Frontal cortex (tissue), 4 donors: ENCODE data around the gene RPS19. TPM values are rescaled to one million over a fixed set of nuclear protein-coding genes. Genes with fewer than 3 reads are reported as not detected.

Experiments used
- DNase-seq, 2 donors: peaks; one replicate each; pipeline ENCODE4 v3.0.0; 2012; ENCODE audit warnings: low spot score in 2 of 2
- FAIRE-seq: peaks from 2 replicates; lab custom pipeline; 2012; peaks lifted over from hg19 to GRCh38; lab: Jason Lieb, UNC
- total RNA-seq: library from RNA; depleted of rRNA; stranded (reverse); fragments of >200 nt; gene quantifications from one replicate; pipeline ENCODE4 v1.2.3, GENCODE V29; 2014
- donor health status: control.
- donor health status: control.
- donor health status: control.

Gene RPS19
- total RNA-seq, 1 donor from 2014 or later = 395 TPM

DNA sequence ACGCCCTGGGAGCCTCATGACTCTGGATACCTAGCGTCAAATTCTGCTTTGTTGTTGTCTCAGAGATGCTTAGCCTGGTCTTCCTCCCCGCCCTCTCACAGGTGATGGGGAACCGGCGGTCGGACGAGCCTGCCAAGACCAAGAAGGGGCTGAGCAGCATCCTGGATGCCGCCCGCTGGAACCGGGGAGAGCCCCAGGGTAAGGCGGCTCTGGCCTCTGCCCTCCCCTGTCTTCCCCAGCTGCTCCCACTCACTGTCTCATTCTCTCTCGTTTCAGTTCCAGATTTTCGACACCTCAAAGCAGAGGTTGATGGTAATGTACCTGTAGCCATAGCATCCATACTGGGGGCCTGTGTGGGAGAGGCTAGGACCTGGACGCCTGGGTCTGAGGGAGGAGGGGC lies 34.3 kb downstream of the RPS19 start:
- FAIRE-seq (no peak), DNase-seq (no peak)

DNA sequence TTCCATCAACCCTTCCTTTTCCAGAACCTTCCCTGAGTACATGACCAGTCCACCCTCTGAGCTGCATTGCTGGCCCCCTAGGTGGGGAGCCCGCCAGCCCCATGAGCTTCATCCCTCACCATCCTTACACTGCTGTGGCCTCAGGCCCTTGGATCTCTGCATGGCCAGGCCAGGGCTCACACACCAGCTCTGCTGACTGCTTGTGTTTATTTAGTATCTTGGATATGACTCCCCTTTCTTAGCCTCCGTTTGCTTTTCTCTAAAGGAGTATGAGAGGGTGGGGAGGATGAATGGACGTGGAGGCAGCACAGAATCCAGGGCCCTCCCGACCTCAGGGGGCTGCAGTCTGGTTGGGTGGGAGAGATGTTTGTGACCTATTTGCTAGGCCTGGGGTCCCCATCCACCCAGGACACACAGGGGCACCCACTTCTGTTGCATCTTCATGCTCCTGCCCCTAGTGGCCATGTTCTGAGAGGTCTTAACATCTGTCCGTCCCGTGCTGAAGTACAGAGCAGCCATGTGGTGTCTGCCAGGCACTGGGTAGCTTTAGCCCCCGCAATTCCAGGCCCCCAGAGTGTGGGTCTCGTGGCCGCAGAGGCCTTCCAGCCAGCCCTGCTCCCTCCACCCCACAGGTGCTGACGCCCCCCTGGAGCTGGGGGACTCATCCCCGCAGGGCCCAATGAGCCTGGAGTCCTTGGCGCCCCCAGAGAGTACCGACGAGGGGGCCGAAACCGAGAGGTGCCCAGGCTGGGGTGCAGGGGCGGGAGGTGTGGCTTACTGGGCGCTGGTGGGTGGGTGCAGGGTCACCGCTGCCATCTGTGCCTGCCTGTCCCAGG lies 35.9 kb downstream of the RPS19 start:
- FAIRE-seq = no peak
- no peak for DNase-seq

DNA sequence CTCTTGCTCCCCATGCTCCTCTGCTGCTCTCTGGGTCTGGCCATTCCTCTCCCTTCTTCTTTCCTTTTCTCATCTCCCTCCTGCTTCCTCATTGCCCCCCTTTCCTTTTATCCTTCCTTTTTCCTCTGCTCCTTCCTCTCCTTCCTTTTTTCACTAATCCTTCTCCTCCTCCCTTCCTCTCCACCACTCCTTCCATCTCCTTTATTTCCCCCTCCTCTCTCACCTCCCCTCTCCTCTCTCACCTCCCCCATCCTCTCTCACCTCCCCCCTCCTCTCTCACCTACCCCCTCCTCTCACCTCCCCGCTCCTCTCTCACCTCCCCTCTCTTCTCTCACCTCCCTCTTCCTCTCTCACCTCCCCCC lies 36.5 kb downstream of the RPS19 start:
- no peak for FAIRE-seq
- DNase-seq = no peak

- no peak for FAIRE-seq
- DNase-seq = no peak
Observed at GRCh38 chr19:41897181-41897580, 37.1 kb downstream of the RPS19 start.

DNA sequence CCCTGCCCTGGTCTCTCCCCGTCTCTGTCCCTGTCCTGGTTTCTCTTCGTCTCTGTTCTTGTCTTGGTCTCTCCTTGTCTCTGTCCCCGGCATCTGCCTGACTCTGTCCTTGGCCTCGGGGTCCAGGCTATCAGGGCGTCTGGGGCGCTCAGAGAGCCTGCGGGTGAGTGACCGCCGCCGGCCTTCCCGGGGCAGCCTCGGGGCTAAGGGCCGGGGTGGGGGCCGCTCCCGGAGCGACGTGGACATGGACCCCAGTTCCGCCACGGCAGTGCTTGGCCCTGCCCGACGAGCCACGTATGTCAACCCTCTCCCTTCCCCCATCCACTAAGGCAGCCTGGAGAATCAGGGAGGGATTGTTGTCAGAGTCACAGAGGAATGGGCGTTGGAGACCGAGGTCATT lies 37.8 kb downstream of the RPS19 start:
- FAIRE-seq (no peak), DNase-seq (no peak)

DNA sequence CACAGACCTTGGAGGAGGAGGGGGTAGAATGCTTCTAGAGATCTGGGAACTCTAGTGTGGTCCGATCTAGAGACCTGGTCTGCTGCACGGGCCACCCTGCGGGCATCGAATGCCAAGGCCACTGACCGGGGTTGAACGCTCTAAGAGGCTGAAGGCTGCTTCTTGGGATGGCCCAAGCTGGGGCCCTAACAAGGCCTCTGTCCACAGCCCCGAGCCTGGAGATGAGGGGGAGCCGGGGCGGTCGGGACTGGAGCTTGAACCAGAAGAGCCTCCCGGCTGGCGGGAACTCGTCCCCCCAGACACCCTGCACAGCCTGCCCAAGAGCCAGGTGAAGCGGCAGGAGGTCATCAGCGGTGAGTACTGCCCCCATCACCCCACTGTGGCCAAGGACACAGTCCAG lies 38.2 kb downstream of the RPS19 start:
- FAIRE-seq = no peak
- no peak for DNase-seq

GRCh38 chr19:41901707-41902360 lies 41.8 kb downstream of the RPS19 start:
- no peak for FAIRE-seq
- no peak for DNase-seq

- no peak for DNase-seq
Observed at GRCh38 chr19:41902594-41902993, 42.5 kb downstream of the RPS19 start.

GRCh38 chr19:41903193-41903953 lies 43.3 kb downstream of the RPS19 start:
- DNase-seq = no peak
- FAIRE-seq = no peak

More at GRCh38 chr19:41902594-41902993, 42.5 kb downstream of the RPS19 start:
- no peak for FAIRE-seq

DNA sequence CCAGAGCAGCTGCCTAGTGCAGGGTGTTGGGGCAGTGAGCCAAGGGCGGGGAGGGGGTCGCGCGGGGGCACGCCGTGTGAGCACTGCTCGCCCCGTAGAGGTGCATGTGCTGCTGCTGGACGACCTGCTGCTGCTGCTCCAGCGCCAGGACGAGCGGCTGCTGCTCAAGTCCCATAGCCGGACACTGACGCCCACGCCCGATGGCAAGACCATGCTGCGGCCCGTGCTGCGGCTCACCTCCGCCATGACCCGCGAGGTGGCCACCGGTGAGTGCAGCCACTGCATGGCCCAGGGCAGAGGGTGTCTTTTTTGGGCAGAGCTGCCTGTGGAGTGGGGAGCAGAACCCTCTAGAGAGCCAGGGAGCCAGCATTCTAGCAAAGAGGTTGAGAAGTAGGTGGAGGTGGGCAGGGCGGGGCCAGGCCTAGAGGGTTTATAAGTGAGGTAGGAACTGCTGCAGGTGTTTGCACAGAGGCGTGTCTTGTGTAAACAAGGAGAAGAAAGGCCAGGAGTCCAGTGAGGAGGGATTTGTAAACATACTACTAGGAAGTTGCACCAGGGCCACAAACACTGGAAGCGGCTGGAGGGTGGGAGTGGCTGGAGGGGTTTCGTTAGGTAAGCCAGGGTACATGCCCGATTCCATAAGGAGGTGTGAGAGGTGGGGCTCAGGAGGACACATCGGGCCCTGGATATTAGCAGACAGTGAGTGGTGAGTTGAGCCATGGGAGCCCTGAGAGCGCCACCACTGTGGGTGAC lies 44.2 kb downstream of the RPS19 start:
- no peak for FAIRE-seq
- DNase-seq = no peak

GRCh38 chr19:41905273-41906002 lies 45.4 kb downstream of the RPS19 start:
- no peak for FAIRE-seq
- DNase-seq = no peak

- DNase-seq (no peak), FAIRE-seq (no peak)
Observed at GRCh38 chr19:41906271-41906670, 46.2 kb downstream of the RPS19 start.

GRCh38 chr19:41906916-41907680 lies 47.0 kb downstream of the RPS19 start:
- FAIRE-seq (no peak), DNase-seq (no peak)

DNA sequence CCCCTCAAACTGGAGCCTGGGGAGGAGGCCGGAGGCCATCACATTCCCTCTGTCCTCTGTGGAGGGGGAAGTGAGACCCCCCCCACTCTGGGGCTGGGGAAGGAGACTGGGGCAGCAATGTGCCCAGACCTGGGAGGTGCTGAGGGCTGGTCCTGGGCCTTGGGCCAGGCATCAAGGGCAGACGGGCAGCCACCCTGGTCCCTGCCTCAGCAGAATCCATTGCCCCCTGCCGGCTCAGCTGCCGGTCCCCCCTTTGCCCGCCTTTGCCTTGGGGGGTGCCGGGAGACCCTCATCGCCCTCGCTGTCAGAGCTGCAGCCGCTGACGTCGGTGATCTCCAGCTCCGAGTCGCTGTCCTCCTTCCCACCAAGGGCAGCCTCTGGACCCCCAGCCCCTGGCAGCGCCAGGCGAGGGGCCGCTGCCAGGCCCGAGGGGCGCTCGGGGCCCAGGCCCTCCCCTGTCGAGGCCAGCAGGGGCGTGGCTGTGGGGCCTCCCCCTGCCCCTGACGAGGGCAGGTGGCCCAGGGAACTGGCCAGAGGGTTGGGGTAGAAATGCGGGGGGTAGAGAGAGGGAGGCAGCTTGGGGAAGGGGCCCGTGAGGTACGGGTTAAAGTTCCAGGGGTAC lies 48.0 kb downstream of the RPS19 start:
- no peak for FAIRE-seq
- DNase-seq = no peak

- DNase-seq = no peak
- FAIRE-seq = no peak
Observed at GRCh38 chr19:41908724-41909464, 48.8 kb downstream of the RPS19 start.

- FAIRE-seq = no peak
- DNase-seq = no peak
Observed at GRCh38 chr19:41909706-41910105, 49.7 kb downstream of the RPS19 start.

GRCh38 chr19:41910240-41910991 lies 50.4 kb downstream of the RPS19 start:
- FAIRE-seq (no peak), DNase-seq (no peak)
